ENCODE results near the gene ALAD. TPM values are rescaled to one million over a fixed set of nuclear protein-coding genes. Genes with fewer than 3 reads are reported as not detected.

Gene ALAD
- total and polyA plus RNA-seq, 2 of the 13 experiments (the other 11 are each of a cell fraction or from before 2014, with no cell fraction given), result 21.8 to 30.1 TPM

DNA sequence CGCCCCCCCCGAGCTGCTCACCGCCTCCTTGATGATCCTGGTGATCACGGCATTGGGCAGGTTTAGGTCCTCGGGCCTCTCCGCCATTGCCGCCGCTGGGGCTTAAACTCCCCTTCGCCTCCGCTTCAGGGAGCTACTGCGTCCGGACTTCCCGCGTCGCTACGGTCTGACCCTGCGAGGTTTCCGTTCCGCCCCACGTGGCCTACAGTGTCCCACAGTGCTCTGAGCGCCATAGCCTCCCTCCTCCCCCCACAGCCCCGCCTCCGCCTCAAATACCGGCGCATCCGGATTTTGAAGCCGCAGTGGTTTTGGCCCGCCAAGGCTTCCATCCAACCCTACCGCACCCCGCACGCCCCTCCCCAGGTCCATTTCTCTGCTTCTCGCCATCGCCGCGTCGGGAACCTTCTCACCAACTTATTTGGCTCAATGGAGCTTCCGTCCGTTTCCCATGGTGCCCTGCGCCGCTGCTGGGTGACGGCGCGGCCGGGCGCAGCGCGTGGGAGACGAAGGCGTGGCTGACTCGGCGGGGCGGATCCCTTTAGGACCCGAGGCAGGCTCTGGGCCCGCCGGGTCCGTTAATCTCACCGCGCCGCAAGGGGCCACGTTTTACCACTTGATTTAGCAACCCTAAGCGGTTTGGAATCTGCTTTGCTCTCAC, 9.3 kb upstream of the ALAD start, which contains the start of the genes C9orf43 and POLE3 (continued):
- peak; percentile 89 for TF ChIP-seq PHF8 (CRISPR knock-in tag; IDR thresholded peaks at IDR 0.05)
- TF ChIP-seq PCBP1 (IDR thresholded peaks at IDR 0.05; ENCODE audit: borderline replicate concordance, low read depth, low read length), result peak; percentile 78; the same call in 1 of the 2 replicates
- peak; percentile 79; the same call in 1 of the 2 replicates for TF ChIP-seq WIZ (CRISPR knock-in tag; IDR thresholded peaks at IDR 0.05)
- TF ChIP-seq SMC3 (IDR thresholded peaks at IDR 0.05; ENCODE audit: low read length), result no peak
- TF ChIP-seq, protein P1, sequence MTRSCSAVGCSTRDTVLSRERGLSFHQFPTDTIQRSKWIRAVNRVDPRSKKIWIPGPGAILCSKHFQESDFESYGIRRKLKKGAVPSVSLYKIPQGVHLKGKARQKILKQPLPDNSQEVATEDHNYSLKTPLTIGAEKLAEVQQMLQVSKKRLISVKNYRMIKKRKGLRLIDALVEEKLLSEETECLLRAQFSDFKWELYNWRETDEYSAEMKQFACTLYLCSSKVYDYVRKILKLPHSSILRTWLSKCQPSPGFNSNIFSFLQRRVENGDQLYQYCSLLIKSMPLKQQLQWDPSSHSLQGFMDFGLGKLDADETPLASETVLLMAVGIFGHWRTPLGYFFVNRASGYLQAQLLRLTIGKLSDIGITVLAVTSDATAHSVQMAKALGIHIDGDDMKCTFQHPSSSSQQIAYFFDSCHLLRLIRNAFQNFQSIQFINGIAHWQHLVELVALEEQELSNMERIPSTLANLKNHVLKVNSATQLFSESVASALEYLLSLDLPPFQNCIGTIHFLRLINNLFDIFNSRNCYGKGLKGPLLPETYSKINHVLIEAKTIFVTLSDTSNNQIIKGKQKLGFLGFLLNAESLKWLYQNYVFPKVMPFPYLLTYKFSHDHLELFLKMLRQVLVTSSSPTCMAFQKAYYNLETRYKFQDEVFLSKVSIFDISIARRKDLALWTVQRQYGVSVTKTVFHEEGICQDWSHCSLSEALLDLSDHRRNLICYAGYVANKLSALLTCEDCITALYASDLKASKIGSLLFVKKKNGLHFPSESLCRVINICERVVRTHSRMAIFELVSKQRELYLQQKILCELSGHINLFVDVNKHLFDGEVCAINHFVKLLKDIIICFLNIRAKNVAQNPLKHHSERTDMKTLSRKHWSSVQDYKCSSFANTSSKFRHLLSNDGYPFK (CRISPR knock-in tag; IDR thresholded peaks at IDR 0.05; ENCODE audit: borderline replicate concordance), result peak; percentile 89; the same call in 1 of the 2 replicates
- TF ChIP-seq ZNF33B (CRISPR knock-in tag; IDR thresholded peaks at IDR 0.05), result peak; percentile 70; the same call in 1 of the 2 replicates
- TF ChIP-seq, protein P2, sequence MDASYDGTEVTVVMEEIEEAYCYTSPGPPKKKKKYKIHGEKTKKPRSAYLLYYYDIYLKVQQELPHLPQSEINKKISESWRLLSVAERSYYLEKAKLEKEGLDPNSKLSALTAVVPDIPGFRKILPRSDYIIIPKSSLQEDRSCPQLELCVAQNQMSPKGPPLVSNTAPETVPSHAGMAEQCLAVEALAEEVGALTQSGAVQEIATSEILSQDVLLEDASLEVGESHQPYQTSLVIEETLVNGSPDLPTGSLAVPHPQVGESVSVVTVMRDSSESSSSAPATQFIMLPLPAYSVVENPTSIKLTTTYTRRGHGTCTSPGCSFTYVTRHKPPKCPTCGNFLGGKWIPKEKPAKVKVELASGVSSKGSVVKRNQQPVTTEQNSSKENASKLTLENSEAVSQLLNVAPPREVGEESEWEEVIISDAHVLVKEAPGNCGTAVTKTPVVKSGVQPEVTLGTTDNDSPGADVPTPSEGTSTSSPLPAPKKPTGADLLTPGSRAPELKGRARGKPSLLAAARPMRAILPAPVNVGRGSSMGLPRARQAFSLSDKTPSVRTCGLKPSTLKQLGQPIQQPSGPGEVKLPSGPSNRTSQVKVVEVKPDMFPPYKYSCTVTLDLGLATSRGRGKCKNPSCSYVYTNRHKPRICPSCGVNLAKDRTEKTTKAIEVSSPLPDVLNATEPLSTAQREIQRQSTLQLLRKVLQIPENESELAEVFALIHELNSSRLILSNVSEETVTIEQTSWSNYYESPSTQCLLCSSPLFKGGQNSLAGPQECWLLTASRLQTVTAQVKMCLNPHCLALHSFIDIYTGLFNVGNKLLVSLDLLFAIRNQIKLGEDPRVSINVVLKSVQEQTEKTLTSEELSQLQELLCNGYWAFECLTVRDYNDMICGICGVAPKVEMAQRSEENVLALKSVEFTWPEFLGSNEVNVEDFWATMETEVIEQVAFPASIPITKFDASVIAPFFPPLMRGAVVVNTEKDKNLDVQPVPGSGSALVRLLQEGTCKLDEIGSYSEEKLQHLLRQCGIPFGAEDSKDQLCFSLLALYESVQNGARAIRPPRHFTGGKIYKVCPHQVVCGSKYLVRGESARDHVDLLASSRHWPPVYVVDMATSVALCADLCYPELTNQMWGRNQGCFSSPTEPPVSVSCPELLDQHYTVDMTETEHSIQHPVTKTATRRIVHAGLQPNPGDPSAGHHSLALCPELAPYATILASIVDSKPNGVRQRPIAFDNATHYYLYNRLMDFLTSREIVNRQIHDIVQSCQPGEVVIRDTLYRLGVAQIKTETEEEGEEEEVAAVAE (CRISPR knock-in tag; IDR thresholded peaks at IDR 0.05; ENCODE audit: borderline replicate concordance), result peak; percentile 78; the same call in 1 of the 2 replicates
- peak; percentile 97 for TF ChIP-seq ZSCAN29 (CRISPR knock-in tag; conservative IDR thresholded peaks at IDR 0.05)
- no peak for TF ChIP-seq ZNF326 (CRISPR knock-in tag; IDR thresholded peaks at IDR 0.05; ENCODE audit: borderline replicate concordance)
- peak; percentile 95 for TF ChIP-seq ARID2 (CRISPR knock-in tag; IDR thresholded peaks at IDR 0.05; ENCODE audit: borderline replicate concordance)
- peak; percentile 95 for TF ChIP-seq THAP11 (CRISPR knock-in tag; IDR thresholded peaks at IDR 0.05)
- peak; percentile 38; the same call in 1 of the 2 replicates for TF ChIP-seq ZNF768 (CRISPR knock-in tag; IDR thresholded peaks at IDR 0.05)
- TF ChIP-seq, protein P3, sequence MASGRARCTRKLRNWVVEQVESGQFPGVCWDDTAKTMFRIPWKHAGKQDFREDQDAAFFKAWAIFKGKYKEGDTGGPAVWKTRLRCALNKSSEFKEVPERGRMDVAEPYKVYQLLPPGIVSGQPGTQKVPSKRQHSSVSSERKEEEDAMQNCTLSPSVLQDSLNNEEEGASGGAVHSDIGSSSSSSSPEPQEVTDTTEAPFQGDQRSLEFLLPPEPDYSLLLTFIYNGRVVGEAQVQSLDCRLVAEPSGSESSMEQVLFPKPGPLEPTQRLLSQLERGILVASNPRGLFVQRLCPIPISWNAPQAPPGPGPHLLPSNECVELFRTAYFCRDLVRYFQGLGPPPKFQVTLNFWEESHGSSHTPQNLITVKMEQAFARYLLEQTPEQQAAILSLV (CRISPR knock-in tag; IDR thresholded peaks at IDR 0.05; ENCODE audit: borderline replicate concordance), result peak; percentile 93
- TF ChIP-seq, protein P4, sequence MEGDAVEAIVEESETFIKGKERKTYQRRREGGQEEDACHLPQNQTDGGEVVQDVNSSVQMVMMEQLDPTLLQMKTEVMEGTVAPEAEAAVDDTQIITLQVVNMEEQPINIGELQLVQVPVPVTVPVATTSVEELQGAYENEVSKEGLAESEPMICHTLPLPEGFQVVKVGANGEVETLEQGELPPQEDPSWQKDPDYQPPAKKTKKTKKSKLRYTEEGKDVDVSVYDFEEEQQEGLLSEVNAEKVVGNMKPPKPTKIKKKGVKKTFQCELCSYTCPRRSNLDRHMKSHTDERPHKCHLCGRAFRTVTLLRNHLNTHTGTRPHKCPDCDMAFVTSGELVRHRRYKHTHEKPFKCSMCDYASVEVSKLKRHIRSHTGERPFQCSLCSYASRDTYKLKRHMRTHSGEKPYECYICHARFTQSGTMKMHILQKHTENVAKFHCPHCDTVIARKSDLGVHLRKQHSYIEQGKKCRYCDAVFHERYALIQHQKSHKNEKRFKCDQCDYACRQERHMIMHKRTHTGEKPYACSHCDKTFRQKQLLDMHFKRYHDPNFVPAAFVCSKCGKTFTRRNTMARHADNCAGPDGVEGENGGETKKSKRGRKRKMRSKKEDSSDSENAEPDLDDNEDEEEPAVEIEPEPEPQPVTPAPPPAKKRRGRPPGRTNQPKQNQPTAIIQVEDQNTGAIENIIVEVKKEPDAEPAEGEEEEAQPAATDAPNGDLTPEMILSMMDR (CRISPR knock-in tag; IDR thresholded peaks at IDR 0.05), result peak; percentile 42
- TF ChIP-seq ZNF7 (CRISPR knock-in tag; IDR thresholded peaks at IDR 0.05), result 0 out of 2 replicates have a peak, but pooled peaks have one; percentile 28
- no peak for TF ChIP-seq FOXM1 (CRISPR knock-in tag; IDR thresholded peaks at IDR 0.05)
- peak; percentile 23; the same call in 1 of the 2 replicates for TF ChIP-seq NR2F2 (IDR thresholded peaks at IDR 0.05; ENCODE audit: borderline replicate concordance, low read depth)
- TF ChIP-seq NBN (conservative IDR thresholded peaks at IDR 0.05), result no peak
- no peak; the same call in 1 of the 2 replicates for TF ChIP-seq ZNF567 (CRISPR knock-in tag; IDR thresholded peaks at IDR 0.05; ENCODE audit: borderline replicate concordance)

Measured in HepG2 (cell line).